GM12874 (cell line): ENCODE measurements around the gene MRPS35.

Experiments used
- CTCF ChIP-seq: IDR thresholded peaks from 2 replicates; pipeline ENCODE4 v1.5.1; 2011; ENCODE audit warnings: low read depth, mild to moderate bottlenecking, control low read depth, low read length, moderate library complexity; ENCODE audit not compliant: insufficient read depth

The MRPS35 gene

GRCh38 chr12:27695556-27696292 is 14.9 kb upstream of the MRPS35 start:
- TF ChIP-seq CTCF = no peak

- no peak for TF ChIP-seq CTCF
Observed at GRCh38 chr12:27696293-27696652, 14.4 kb upstream of the MRPS35 start, which contains the start of gene REP15. Gene REP15 (plus strand): TSS chr12:27696447. CDS start chr12:27696563, 116 bp downstream.

DNA sequence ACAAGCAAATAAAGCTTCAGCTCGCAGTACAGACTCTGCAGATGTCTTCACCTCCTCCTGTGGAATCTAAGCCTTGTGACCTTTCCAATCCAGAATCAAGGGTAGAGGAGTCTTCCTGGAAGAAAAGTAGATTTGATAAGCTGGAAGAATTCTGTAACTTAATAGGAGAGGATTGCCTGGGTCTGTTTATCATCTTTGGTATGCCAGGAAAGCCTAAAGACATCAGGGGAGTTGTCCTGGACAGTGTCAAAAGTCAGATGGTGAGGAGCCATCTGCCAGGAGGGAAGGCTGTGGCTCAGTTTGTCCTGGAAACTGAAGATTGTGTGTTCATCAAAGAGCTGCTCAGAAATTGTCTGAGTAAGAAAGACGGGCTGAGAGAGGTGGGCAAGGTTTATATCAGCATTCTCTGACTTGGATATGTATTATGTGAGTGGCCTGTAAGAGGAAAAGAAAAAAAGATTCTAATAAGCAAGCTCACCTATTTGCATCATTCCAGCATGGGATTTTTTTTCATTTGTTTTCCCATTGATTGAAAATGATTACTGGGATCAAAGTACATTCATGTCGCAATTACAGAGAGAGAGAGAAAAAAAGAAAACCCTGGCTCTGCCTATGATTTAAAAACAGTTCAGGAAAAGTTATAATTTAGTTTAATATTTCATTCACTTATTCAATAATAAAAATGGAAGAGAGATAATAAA is 13.6 kb upstream of the MRPS35 start:
- TF ChIP-seq CTCF = no peak

DNA sequence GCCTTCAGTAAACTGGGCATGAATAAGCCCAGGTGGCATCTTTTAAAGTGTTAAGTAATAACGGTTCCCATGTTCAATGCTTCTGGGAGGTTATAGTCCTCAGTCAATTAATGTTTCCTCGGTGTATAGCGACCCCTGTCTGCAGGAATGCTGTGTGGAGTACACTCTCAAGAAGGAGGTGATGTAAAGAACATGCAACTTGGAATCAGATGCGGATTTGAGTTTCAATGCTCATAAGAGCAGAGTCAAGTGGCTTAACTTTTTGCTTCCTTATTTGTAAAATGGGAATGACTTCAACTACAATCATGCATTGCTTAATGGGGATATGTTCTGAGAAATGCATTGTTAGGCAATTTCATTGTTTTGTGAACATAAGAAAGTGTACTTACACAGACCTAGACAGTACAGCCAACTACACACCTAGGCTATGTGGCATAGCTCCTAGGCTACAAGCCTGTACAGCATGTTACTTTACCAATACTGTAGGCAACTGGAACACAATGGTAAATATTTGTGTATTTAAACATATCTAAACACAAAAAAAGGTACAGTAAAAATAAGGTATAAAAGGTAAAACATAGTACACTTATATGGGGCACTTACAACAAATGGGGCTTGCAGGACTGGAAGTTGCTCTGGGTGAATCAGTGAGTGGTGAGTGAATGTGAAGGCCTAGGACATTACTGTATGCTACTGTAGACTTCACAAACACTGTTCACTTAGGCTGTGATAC is 6.7 kb upstream of the MRPS35 start:
- TF ChIP-seq CTCF = peak; percentile 79

DNA sequence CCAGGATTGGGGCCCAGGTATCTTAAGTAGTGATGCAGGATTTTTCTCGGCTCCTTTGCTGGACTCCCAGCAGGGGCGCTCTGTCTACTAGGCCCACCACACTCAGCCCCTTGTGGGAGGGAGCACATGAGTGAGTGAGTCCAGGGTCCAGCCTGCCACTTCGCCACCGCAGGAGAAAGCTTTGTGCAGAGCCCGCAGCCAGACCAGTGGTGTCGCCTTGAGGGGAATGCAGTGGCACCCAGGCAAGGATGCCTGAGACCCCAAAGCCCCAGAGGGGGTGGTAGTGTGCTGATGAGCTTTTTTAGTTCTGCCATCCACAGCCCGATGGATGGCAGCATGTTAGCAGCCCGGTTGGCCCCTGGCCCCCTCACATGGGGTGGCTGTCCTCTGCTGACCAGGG is 5.4 kb upstream of the MRPS35 start:
- no peak for TF ChIP-seq CTCF

DNA sequence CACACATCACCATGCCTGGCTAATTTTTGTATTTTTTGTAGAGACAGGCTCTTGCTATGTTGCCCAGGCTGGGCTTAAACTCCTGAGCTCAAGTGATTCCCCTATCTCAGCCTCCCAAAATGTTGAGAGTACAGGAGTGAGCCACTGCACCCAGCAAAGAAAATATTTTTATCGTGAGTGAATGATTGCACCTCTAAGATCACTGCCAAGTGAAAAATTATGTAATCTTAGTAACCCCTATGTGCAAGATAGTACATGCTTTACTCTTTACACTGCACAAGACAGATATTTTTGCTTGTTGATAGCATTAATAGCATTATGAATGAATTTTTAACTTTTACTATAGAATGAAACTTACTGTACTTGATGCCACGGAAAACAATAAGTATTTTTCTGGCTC is 3.4 kb upstream of the MRPS35 start:
- no peak for TF ChIP-seq CTCF

DNA sequence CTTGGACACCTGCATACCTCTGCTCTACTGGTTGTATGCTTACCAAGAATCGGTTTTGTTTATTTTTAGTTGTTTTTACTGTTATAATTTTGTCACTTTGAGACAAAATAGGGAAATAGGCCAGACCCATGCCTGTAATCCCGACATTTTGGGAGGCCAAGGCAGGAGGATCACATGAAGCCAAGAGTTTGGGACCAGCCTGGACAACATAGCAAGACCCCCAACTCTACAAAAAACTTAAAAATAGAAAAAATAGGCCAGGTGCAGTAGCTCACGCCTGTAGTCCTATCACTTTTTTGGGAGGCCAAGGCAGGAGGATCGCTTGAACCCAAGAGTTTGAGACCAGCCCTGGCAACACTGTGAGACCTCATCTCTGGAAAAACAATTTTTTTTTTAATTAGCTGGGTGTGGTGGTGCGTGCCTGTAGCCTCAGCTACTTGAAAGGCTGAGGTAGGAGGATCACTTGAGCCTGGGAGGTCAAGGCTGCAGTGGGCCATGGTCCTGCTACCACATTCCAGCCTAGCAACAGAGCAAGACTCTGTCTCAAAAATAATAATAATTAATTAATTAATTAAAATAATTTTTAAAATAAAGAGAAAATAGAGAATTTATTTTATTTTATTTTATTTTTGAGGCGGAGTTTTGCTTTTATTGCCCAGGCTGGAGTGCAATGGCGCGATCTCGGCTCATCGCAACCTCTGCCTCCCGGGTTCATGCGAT is 1.3 kb upstream of the MRPS35 start:
- no peak for TF ChIP-seq CTCF
